GM21360 (cell line): ENCODE results near the gene ST6GALNAC1.

Experiments
- ATAC-seq: cut with Tn5 transposase; IDR thresholded peaks from one replicate; pipeline ENCODE4 v1.9.1; 2021; ENCODE audit warnings: mild to moderate bottlenecking, moderate library complexity; ENCODE audit not compliant: unreplicated experiment

The ST6GALNAC1 gene

DNA sequence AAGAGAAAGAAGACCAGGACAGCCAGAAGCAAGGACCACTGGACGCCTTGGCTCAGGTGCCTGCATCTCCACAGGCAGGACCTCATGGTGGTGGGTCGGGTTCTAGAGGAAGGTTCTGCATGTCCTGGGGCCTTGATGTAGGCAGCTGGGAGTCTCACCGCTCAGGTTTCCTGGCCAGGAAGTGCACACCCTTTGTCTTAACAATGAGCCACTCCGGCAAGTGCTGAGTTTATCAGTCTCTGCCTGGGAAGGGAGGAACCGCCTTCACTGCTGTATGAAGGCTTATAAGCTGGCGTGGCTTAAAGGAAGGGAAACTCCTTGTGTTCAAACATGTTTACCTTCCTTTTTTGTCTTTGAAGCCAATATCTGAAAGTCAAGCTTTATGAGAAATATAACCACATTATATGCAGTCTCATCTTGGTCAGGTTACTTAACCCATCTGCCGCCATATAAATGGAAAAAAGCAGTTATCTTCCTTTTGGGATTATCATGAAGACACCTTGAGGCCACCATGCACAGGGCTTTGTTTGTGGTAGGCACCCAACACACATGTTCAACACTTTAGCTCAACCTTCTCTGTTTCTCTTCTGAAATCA, at the start of gene ST6GALNAC1:
TSS of gene ST6GALNAC1 (minus strand) at position 205 of the 596 bp plus-strand sequence. CDS start at position 86, 119 bp downstream.
- no peak for ATAC-seq

- no peak for ATAC-seq
Measured at GRCh38 chr17:76691379-76692191, 48.0 kb upstream of the ST6GALNAC1 start.

GRCh38 chr17:76690596-76691280, 47.2 kb upstream of the ST6GALNAC1 start:
- ATAC-seq: no peak

DNA sequence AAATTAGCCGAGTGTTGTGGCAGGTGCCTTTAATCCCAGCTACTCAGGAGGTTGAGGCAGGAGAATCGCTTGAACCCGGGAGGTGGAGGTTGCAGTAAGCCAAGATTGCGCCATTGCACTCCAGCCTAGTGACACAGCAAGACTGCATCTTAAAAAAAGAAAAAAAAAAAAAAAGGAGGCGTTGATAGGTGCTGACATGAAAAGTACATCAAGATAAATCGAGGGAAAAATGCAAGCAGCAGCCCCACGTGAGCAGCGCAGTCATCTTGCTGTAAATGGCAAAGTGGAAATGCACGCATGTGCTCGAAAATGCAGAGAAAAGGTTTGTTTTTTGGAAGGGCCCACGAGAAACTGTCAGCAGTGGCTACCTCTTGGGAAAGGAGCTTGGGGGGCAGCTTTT, 46.3 kb upstream of the ST6GALNAC1 start:
- no peak for ATAC-seq

- no peak for ATAC-seq
Measured at GRCh38 chr17:76688165-76688622, 44.6 kb upstream of the ST6GALNAC1 start.

- ATAC-seq: no peak
Measured at GRCh38 chr17:76687298-76688164, 44.0 kb upstream of the ST6GALNAC1 start.

DNA sequence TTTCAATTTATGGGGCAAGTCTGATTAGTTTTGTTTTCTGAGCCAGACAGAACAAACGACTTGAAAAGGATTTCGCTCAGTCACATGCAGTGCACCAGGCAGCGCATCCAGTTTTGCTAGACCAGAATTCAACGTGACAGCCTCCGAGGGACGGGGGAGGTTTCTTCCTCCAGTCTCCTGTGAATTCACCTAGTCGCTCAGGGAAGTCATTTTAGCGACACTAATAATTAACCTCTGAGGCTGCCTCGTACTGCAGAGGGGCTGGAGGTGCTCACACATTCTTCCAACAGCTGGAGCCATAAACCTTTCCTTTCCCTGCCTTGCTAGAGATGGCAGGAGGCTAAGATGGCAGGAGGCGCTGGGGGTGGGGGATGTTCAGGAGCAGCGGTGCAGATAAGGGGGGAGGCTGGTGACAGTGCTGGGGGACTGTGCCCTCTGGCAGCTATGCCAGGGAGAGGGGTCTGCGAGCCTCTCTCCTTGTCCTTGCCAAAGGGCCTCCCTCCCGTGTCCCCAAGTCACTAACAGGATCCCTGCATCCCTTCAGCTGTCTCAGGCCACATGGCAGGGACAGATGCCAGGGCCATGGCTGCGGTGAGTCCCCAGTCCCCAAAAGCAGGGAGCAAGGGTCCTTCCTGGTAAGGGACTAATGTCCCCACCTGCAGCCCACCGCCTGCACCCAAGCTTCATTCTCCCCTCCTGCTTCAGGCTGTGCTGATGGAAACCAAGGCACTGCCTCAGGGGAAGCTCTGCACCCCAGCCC, 43.2 kb upstream of the ST6GALNAC1 start:
- ATAC-seq: no peak

- ATAC-seq: no peak
Measured at GRCh38 chr17:76685846-76686245, 42.3 kb upstream of the ST6GALNAC1 start.

DNA sequence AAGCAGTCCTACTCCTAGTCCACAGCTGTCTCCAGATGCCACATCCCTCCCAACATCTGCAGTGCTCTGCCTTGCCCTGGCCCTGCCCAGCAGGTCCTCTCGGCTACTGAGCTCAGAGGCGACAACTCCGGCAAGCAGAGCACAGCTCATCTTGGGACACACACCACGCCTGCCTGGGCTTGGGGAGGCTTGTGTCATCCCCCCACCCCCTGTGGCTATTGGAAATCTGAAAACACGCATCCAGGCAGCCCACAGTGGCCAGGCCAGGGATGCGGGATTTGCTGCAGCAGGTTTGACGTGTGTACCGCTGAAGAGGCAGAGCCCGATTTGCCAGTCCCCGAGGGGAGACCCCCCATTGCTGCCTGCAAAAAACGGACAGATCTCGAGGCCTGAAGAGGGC, 41.8 kb upstream of the ST6GALNAC1 start:
- ATAC-seq: no peak

DNA sequence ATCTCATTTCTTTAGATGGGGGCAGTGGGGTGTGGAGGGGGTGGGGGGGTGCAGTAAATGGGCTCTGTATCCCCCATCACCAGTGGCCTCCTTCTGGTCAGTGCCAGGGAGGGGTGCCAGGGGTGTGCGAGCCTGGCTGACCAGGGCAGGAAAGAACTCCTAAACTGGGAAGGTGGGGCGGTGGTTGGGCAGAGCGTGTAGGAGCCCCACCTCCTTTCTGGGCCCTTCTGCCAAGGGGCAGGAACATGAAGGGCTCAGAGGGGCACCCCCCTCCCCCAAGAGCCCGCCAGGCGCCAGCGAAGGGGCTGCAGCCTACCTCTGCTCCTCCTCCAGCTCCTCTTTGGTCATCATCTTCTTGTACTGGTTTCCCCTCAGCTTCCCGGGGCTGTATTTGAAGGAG, 41.2 kb upstream of the ST6GALNAC1 start:
- no peak for ATAC-seq

GRCh38 chr17:76683921-76684745, 40.6 kb upstream of the ST6GALNAC1 start:
- no peak for ATAC-seq

DNA sequence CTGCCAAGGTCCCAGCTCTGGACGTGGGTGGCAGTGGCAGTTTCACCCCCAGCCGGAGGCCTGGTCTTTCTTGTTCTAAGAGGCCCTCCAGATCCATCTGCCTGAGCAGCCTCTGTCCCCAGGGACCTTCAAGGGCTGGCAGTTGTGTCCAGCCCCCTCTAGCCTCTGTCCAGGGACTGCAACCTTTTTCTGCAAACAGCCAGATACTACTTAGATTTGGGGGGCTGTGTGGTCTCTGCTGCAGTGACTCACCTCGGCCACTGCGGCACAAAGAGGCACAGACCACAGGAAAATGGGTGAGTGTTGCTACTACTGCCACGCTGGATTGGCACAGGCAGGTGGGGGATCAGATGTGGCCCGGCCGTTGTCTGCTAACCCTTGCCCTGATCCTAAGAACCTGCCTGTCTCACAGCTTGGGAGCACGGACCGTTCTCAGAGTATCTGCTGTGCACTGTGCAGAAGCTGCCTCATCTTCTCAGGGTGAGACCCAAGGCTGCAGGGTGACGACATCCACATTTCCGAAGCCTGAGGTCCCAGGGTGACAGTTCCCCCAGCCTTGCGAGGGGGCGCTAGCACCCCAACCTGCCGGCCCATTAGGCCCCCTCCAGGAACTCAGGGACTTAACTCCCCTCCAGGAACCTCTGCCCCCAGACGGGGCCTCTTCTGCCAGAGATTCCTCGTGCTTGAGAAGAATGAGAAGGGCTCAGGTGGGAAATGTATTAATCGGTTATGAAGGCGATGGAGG, 39.6 kb upstream of the ST6GALNAC1 start:
- ATAC-seq: no peak

DNA sequence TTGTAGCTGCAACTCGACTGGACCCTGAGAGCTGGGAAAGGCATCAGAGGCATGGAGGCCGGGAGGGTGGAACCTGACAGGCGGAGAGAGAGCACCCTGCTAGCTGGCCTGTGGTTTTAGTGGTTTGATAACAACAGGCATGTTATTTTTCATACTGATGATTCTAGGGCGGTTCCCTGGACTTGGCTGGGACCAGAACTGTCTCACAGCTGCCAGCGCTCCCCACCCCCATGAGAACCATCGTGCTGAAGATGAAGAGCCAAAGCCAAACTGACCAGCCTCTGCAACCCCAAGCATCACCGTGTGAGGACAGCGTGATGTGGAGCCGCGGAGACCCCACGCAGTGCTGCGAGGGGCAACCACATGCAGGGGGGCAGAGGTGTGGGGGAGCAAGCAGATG, 38.7 kb upstream of the ST6GALNAC1 start:
- no peak for ATAC-seq

- ATAC-seq: no peak
Measured at GRCh38 chr17:76681222-76682137, 37.9 kb upstream of the ST6GALNAC1 start.

- ATAC-seq: no peak
Measured at GRCh38 chr17:76679239-76679638, 35.7 kb upstream of the ST6GALNAC1 start.

- no peak for ATAC-seq
Measured at GRCh38 chr17:76678330-76678729, 34.8 kb upstream of the ST6GALNAC1 start.

DNA sequence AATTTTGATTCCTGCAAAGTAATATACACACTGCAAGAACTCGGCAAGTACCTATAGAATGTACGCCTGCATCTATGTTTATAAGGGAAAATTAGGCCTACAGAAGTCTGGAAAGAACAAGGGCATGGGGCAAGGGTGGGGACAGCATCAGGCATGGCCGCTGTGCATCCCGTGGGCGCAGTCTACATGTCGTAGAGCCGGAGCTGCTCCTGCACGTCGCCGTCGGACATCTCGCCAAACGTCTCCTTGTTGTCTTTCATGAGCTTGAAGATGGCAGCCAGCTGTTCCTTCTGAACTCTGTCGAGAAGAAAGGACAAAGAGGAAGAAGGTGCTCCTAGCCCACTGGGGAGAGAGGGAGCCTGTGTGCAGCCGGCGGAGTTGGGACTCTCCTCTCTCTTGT, 33.8 kb upstream of the ST6GALNAC1 start:
- no peak for ATAC-seq
